ENCODE measurements around the gene LTBP2. TPM values are rescaled to one million over a fixed set of nuclear protein-coding genes. Genes with fewer than 3 reads are reported as not detected.

LTBP2 gene
- total RNA-seq, 1 donor from 2014 or later: 39.5 TPM

DNA sequence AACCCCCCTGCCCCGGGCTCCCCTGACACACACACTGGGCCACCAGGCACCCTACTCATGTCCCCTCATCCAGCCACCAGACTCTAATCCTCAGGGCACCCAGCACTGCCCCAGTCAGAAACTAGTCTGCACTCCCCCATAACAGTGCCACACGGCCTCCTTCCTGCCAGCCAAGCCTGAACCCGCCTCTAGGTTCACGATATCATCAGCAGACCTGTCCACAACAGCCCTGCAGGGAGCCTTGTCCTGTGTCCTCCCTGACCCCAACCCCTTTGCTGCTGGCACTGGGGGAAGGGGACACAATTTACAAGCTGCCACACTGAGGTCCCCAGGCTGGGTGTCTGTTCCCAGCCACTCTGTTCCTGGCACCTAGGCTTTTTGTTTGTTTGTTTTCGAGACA is 33.6 kb downstream of the LTBP2 start:
- Histone ChIP-seq H3K27me3 (ENCODE audit: low read depth) (no peaks in the 10 kb centered on the region), H3K27ac (no peak overlapping the region), H3K4me1 (peaks cover 42% of the 10 kb centered on the region), H3K9me3 (no peaks in the 10 kb centered on the region), H3K36me3 (no peaks in the 10 kb centered on the region), H3K4me3 (no peak overlapping the region)
- intact Hi-C loops (cut with DNase I): no loop called here
- no peak for ATAC-seq
- TF ChIP-seq, protein P1, sequence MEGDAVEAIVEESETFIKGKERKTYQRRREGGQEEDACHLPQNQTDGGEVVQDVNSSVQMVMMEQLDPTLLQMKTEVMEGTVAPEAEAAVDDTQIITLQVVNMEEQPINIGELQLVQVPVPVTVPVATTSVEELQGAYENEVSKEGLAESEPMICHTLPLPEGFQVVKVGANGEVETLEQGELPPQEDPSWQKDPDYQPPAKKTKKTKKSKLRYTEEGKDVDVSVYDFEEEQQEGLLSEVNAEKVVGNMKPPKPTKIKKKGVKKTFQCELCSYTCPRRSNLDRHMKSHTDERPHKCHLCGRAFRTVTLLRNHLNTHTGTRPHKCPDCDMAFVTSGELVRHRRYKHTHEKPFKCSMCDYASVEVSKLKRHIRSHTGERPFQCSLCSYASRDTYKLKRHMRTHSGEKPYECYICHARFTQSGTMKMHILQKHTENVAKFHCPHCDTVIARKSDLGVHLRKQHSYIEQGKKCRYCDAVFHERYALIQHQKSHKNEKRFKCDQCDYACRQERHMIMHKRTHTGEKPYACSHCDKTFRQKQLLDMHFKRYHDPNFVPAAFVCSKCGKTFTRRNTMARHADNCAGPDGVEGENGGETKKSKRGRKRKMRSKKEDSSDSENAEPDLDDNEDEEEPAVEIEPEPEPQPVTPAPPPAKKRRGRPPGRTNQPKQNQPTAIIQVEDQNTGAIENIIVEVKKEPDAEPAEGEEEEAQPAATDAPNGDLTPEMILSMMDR (IDR thresholded peaks at IDR 0.05): no peak
- no peak for DNase-seq

DNA sequence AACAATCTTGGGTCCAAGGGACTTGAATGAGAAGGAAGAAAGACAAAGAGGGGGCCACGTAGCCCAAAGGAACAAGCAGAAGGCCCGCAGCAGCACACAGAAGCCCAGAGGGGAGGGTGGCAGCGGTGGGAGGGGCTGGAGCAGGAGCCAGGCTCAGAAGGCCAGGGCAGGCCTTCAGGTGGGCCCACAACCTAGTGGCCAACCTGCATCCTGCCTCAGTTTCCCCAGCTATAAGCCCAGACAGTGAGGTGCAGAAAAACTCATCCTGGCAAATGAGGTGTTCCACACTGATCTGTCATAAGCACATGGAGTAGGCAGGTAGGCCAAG is 34.1 kb downstream of the LTBP2 start:
- DNase-seq: no peak

DNA sequence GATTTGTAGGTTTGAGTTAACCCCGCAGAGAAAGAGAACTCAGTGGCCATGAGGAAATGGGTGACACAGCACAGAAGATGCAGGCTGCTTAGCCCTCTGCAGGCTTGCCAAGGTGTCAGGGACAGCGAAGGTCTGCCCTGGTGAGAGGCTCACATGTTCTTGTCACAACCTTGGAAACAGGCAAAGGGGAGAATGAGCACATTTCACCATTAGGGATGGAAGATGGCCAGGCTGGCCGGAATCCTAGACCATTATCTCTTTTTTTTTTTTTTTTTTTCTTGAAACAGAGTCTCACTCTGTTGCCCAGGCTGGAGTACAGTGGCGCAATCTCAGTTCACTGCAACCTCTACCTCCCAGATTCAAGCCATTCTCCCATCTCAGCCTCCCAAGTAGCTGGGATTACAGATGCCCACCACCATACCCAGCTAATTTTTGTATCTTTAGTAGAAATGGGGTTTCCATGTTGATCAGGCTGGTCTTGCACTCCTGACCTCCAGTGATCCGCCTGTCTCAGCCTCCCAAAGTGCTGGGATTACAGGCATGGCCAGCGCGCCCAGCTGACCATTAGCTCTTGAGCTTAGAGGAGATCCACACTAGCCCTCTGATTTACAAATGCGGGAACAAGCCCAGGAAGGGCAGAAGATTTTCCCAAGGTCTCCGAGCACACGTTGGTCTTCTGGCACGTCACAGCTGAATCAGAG is 34.6 kb downstream of the LTBP2 start:
- H3K36me3 ChIP-seq: no peaks in the 10 kb centered on the region
- no peak overlapping the region for H3K4me3 ChIP-seq
- intact Hi-C loops (cut with DNase I): no loop called here
- peaks cover 42% of the 10 kb centered on the region for H3K4me1 ChIP-seq
- no peak overlapping the region for H3K27ac ChIP-seq
- DNase-seq: peak; percentile 46
- H3K27me3 ChIP-seq (ENCODE audit: low read depth): no peaks in the 10 kb centered on the region
- H3K9me3 ChIP-seq: no peaks in the 10 kb centered on the region
- ATAC-seq: peak in 1 of 2 donors; percentile 39
- TF ChIP-seq, protein P1 (IDR thresholded peaks at IDR 0.05): no peak

More for the DNA sequence above, 34.1 kb downstream of the LTBP2 start:
- no peak for ATAC-seq
- Histone ChIP-seq H3K27me3 (ENCODE audit: low read depth) (no peaks in the 10 kb centered on the region), H3K36me3 (no peaks in the 10 kb centered on the region), H3K27ac (no peak overlapping the region), H3K9me3 (no peaks in the 10 kb centered on the region), H3K4me3 (no peak overlapping the region), H3K4me1 (peaks cover 42% of the 10 kb centered on the region)
- TF ChIP-seq, protein P1 (IDR thresholded peaks at IDR 0.05): no peak
- intact Hi-C loops (cut with DNase I): no loop called here

DNA sequence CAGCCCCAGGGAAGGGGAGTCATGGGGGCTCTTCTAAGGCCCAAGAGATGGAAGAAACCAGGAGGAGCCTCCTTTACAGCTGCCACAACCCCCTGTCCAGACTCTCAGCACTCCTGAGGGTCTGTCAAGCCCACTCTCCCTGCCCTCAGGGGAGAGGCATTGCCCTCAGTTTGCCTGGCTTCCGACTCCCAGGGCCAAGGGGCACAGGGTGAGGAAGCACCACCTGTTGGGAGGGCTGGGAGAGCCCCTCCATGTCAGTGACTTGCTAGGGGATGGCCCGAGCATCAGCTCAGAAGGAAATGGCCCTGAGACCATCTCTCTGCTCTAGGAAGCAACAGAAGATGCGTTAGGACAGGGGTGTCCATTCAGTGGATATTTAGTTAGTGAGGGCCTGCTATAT is 36.1 kb downstream of the LTBP2 start:
- Histone ChIP-seq H3K4me1 (peaks cover 53% of the 10 kb centered on the region), H3K27ac (no peak overlapping the region), H3K36me3 (no peaks in the 10 kb centered on the region), H3K9me3 (no peaks in the 10 kb centered on the region), H3K27me3 (ENCODE audit: low read depth) (no peaks in the 10 kb centered on the region), H3K4me3 (no peak overlapping the region)
- ATAC-seq (no peak), DNase-seq (peak; percentile 20)
- intact Hi-C loops (cut with DNase I): no loop called here
- TF ChIP-seq, protein P1 (IDR thresholded peaks at IDR 0.05): no peak

DNA sequence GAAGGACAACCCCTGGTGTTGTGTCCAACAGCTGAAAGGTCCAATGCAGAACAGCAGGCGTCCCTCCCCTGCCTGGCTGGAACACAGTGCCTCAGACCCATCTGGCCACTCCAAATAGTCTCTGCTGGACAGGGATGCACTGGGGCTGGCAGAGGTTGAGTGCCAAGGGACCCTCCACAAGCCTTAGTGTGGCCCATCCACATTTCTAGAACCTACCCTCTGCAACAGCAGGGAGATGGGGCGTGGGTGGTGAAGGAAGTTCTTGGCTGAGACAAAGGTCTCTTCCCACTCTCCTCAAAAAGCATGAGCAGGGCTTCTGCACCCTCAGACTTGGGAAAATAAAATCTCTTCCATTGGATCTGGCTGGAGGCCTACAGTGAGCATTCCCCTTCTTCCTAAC is 36.5 kb downstream of the LTBP2 start:
- H3K9me3 ChIP-seq: no peaks in the 10 kb centered on the region
- H3K4me1 ChIP-seq: peaks cover 58% of the 10 kb centered on the region
- H3K36me3 ChIP-seq: no peaks in the 10 kb centered on the region
- intact Hi-C loops (cut with DNase I): no loop called here
- H3K4me3 ChIP-seq: no peak overlapping the region
- H3K27ac ChIP-seq: no peak overlapping the region
- ATAC-seq (no peak), DNase-seq (peak; percentile 20)
- TF ChIP-seq, protein P1 (IDR thresholded peaks at IDR 0.05): no peak
- no peaks in the 10 kb centered on the region for H3K27me3 ChIP-seq (ENCODE audit: low read depth)

Data from lower lobe of right lung (tissue), 2 donors.